UCSD-AML1 (cell line): ENCODE results near the gene MFSD8.
"Not testable (repeated sequence)": the region's sequence is repeated elsewhere in the genome, so short reads cannot be mapped to it uniquely, and the experiment has no call there.

Experiments
- DNase-seq: peaks from one replicate; lab custom pipeline; 2025; ENCODE audit not compliant: unreplicated experiment; lab: John Stamatoyannopoulos, UW

Gene MFSD8

DNA sequence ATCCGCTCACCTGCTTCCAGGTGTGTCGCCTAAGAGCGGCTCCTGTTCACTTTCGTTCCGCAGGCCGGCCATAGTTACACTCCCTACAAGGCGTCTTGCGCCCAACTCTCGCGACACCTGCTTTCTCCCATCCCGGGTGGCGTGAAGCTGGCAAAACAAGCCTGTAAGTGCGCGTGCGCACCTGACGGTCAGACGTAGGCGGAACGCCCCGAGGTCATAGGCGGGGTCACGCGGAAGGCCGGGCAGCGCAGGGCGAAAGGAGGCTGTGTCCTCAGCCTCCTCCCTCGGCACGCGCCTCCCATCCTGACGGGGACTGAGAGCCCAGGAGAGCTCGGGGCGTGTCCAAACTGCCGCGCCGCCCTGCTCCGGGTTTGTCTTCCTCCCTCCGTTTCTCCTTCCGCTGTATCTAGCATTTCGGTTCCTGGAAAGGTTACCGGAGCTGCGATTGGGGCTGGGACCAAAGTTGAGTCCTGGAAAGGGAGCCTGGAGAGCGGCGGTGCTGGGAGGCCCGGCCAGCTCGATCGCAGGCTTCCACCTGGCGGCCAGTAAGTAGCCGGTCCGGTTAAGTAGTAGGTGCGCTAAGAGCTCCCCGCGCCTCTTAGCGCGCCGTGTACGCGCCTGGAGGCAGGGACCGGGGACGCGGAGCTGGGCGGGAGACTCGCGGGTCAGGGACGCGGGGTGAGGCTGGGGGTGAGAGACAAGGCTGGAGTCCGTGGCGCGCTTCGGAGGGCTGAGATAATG, at the start of gene MFSD8, which contains the start of gene ABHD18:
Gene MFSD8 (minus strand): TSS at position 112 of the 741 bp plus-strand sequence. CDS start 40 bp downstream, at position 72.
Gene ABHD18 (plus strand): TSS at position 345 of the 741 bp plus-strand sequence. CDS start 17,550 bp downstream, outside the sequence.
- peak; percentile 100 for DNase-seq

- no peak for DNase-seq
Observed at GRCh38 chr4:128009428-128009827, 44.5 kb upstream of the MFSD8 start.

- no peak for DNase-seq
Observed at GRCh38 chr4:128006592-128006991, 41.6 kb upstream of the MFSD8 start.

- DNase-seq = no peak
Observed at GRCh38 chr4:127997534-127998388, 32.8 kb upstream of the MFSD8 start.

DNA sequence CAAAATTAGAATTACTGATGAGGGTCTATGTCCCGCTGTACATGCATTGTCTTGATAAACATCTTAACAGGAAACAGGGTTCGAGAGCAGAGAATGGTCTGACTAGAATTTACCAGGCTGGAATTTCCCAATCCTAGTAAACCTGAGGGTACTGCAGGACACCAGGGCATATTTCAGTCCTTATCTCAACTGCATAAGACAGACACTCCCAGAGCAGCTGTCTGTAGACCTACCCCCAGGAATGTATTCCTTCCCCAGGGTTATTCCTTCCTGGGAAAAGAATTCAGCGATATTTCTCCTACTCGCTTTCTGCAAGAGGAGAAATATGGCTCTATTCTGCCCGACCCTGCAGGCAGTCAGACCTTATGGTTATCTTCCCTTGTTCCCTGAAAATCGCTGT, 31.5 kb upstream of the MFSD8 start:
- not testable (repeated sequence) for DNase-seq

DNA sequence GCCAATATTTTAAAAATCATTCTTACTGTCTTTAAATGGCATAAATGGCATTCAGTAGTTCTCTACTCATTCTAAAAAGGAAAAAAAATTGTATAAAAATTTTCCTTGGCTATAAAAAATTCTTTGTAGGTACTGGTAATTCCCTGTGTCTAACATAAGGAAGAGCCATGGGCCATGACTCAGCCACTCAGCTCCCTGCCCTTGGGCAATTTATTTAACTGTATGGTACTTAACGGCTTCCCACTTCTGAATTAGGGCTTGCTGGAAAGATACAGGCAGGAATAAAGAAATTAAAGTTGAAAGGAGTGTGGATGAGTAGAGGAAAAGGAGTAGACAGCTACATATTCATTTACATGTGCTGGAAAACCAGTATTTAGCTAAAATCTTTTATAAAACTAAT, 30.8 kb upstream of the MFSD8 start:
- no peak for DNase-seq

DNA sequence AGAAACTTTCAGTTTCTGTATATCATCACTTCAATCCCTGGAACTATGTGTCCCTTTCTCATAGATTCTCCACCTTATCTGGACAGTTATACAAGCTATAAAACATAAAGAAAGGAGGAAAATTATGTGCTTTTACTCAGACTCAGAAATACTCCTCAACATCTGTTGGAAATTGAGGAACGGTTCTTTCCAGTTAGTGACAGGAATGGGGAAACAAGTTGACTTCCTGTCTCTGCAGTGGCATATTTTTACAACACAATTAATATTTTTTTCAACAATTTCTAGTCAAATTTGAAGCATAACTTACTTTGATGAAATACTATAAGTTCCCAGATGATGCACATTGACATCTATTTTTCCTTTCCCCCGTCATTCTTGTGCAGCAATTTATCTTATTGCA, 28.2 kb upstream of the MFSD8 start:
- no peak for DNase-seq

DNA sequence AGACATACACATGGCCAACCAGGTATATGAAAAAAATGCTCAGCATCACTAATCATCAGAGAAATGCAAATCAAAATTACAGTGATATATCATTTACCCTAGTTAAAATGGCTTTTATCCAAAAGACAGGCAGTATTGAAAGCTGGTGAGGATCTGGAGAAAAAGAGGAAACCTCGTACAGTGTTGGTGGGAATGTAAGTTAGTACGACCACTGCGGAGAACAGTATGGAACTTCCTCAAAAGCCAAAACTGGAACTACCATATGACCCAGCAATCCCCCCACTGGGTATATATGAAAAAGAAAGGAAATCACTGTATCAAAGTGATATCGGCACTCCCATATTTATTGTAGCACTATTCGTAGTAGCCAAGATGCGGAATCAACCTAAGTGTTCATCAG, 23.7 kb upstream of the MFSD8 start:
- DNase-seq = no peak

DNA sequence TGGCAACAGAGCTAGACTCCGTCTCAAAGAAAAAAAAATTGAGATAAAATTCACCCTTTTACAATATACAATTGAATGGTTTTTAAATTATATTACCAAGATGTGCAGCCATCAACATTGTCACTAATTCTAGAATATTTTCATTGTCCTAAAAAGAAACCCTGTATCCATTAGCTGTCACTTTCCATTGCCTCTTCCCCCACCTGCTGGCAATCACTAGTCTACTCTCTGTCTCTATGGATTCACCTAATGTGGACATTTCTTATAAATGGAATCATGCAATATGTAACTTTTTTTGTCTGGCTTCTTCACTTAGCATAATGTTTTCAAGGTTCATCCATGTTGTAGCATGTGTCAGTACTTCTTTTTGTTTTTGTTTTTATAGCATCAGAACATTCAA, 21.0 kb upstream of the MFSD8 start:
- DNase-seq = no peak

- DNase-seq = no peak
Observed at GRCh38 chr4:127982445-127982844, 17.5 kb upstream of the MFSD8 start.

DNA sequence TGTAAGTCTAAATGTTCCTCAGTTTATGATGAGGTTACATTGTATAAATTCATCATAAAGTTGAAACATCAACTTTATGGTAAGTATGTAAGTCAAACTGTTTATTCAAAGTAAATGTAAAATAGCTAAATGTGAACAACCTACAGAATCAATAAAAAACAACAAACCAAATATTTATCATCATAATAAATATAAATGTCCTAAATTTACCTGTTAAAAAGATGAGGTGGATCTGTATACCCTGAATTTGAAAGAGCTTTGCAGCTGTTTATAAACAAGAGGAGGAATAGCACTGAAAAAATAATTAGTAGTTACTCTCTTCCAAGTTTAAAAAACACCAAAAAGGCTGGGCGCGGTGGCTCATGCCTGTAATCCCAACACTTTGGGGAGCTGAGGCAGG, 14.0 kb upstream of the MFSD8 start:
- DNase-seq = no peak

GRCh38 chr4:127975121-127975770, 10.3 kb upstream of the MFSD8 start:
- DNase-seq = no peak

- not testable (repeated sequence) for DNase-seq
Observed at GRCh38 chr4:127970925-127971324, 6.0 kb upstream of the MFSD8 start.

DNA sequence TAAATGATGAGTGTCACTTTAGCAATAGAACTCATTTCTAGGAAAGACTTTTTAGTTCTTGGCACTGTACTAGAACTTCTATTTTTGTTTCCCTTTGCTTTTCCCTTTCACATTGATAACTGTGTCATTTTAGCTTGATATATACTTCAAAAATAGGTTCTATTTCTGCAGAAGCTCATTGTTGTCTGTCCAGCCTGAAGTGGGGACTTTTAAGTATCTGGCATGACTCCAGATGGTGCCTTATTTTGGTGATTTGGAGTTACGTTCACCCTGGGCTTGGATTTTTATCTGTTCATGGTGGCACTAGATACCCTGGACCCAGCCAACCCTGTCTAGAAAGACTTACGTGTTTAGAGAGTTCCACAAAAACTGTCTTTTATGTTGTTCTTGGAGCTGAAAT, 3.6 kb upstream of the MFSD8 start:
- DNase-seq = no peak

- no peak for DNase-seq
Observed at GRCh38 chr4:127967141-127967775, 2.3 kb upstream of the MFSD8 start.

DNA sequence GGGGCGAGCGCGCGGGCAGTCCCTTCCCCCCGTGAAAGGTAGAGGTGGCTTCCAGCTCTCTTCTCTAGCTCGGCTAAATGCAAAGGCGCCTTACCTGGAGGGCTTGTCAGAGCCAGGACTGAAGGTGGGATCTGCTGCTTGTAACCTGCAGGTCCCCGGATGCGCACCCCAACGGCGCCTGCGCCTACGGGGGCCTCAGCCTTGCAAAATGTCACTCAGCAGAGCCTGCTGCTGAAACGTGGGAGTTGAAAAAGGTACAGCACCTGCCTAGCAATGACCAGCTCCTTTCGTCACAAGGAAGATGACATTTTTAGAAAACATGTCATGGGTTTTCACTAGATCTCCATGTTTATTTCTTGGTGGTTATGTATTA, 816 bp upstream of the MFSD8 start:
- peak; percentile 62 for DNase-seq

DNA sequence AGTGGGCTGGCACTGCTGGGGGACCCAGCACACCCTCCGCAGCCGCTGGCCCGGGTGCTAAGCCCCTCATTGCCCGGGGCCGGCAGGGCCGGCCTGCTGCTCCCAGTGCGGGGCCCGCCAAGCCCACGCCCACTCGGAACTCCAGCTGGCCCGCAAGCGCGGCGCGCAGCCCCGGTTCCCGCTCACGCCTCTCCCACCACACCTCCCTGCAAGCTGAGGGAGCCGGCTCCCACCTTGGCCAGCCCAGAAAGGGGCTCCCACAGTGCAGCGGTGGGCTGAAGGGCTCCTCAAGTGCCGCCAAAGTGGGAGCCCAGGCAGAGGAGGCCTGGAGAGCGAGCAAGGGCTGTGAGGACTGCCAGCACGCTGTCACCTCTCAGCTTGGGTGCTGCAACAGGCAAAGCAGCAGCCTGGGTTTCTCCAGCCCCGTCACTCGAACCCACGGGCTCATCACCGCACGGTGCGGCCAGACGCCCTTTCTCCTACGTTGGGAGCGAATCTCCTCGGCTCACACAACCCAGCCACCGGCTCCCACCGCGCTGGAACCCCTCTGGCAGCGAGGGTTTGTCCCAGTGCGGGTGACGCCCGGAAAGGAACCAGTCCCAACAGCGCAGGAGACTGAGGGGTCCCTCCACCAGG, 429 bp downstream of the MFSD8 start:
- not testable (repeated sequence) for DNase-seq

- not testable (repeated sequence) for DNase-seq
Observed at GRCh38 chr4:127963633-127964398, 1.2 kb downstream of the MFSD8 start.

DNA sequence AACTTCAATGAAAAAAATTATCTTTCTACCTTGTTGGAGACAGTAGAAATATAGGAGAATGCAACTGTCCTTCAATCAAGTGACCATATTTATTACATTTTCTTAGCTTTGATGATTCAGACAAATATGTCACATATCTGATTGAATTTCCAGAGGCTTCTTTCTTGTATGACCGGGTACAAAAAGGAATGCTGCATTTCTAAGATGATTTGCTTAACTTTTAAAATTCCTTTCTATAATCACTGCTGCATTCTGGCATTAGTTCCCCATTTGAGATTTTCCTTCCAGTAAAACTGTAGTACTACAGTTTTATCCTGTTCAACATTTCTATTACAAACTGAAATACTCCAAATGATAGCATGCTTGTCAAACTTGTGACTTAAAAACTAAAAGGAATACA, 5.2 kb downstream of the MFSD8 start:
- no peak for DNase-seq

GRCh38 chr4:127957105-127957504, 7.9 kb downstream of the MFSD8 start:
- no peak for DNase-seq
